AG10803 (cell line): ENCODE results near the gene LRRC36.

ENCODE experiments used
- DNase-seq: peaks from one replicate; pipeline ENCODE4 v3.0.0; 2010; ENCODE audit warnings: low read depth
- H3K4me3 ChIP-seq: 2 replicates; pipeline ENCODE4 v1.5.1; 2011; ENCODE audit warnings: mild to moderate bottlenecking, low read length, control low read depth
- CTCF ChIP-seq: conservative IDR thresholded peaks from 2 replicates; pipeline ENCODE4 v1.5.1; 2011; ENCODE audit warnings: mild to moderate bottlenecking, low read length, control low read depth, inconsistent platforms

LRRC36 gene

DNA sequence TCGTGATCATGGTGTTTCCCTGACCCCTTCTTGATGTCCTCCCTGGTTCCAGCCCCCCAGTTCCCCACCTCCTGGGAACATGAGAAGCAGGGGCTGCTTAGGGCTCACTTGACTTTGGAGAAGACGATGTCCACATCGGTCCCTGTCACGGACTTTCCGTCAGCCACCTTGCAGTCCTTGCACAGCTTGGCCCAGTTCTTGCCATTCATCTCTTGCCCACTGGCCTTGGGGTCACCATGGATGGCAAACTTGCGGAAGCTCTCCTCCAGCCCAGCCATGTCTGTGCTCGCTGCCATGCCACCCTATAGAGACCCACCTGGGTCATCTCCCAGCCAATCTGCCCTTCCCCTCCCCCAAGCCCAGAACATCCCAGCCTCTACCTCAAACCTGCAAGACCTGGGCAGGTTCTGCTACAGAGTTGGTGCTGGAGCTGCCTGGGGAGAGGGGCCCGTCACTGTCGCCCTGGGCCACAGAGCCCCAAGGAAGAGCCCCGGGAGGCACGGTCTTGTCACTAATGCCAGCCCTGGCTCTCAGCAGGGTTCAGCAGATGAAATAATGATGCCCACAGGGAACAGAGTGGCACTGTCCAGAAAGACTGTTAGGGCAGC lies 64.3 kb downstream of the LRRC36 start:
- DNase-seq, result no peak
- TF ChIP-seq CTCF, result no peak

DNA sequence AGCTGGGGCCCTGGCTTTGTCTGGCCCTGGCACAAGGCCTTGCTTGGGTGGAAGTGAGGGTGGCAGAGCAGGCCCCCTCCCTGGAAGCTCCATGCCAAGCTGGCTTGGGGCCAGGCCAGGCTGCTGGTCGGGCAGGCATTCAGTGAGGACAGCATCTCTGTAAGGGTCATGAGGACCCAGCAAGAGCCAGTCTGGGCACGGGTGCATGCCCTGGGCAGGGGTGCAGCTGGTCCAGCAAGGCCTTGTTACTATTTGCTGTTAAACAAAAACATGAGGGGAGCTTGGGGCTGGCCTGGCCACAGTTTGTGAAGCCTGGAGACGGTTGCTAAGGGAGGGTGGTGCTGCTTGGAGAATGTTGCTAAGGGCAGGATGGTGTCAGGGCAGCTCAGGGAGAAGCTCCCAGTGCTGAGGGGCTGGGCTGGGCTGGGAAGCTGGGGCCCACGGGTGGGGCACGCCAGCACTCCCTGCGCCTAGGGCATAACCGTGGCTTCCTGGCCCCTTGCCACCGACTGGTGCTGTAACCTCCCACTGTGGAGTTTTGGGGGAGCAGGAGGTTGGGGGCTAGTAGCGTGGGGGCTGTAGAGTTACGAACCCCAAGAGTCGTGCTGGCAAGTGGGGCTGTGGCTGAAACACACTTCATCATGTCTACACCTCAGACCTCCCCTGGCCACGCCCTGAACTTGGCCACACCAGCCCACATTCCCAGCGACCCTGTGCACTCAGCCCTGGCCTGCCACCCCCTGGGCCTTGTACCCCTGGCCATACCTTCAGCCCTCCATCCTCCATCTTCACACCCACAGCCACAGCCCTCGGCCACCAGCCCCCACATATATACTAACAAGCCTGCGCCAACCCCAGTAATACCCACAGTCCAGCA lies 65.0 kb downstream of the LRRC36 start:
- DNase-seq, result peak; percentile 31
- TF ChIP-seq CTCF, result no peak
- H3K4me3 ChIP-seq, result no peak overlapping the region

More for the DNA sequence above, 64.3 kb downstream of the LRRC36 start:
- no peak overlapping the region for H3K4me3 ChIP-seq

DNA sequence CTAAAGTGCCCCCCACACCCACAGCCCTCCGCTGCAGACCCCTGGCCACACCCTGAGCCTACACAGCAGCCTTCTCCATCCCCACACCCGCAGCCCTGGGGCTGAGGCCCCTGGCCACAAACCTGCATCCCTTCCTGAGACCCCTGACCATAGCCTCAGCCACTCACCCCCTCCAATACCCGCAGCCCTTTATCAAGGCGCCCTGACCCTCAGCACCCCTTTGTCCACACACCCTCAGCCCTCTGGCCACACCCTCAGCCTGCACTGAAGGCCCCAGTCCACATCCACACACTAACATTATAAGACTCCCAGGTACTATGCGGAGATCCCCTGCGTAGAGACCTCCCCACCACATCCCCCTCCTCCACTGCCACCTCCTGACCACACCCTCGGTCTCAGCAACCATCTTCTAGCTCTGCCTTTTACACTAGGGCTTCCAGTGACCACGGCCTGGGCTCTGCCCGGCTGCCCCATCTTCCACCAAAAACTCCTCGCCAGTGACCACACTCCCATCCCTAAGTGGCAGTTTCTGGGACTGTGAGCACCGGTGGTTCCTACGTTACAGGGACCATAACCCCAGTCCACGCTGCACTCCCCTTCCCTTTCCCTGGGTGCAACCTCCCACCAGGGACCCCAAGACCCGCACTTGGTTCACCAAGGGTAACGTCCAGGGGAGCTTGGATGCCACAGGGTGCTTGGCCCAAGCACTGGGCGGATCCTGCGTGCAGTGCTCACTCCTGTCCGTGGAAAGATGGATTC lies 65.9 kb downstream of the LRRC36 start:
- no peak for TF ChIP-seq CTCF
- H3K4me3 ChIP-seq, result peak overlapping the region; percentile 39; the same call in 1 of the 2 replicates
- DNase-seq, result no peak

GRCh38 chr16:67393111-67393787 lies 66.6 kb downstream of the LRRC36 start, which contains the start of gene TPPP3:
TSS of gene TPPP3 (minus strand) at chr16:67393498. CDS start at chr16:67391111, 2,387 bp downstream.
- peak; percentile 69 for DNase-seq
- TF ChIP-seq CTCF, result peak; percentile 61
- H3K4me3 ChIP-seq, result peak within 1 kb of the TSS; percentile 39

DNA sequence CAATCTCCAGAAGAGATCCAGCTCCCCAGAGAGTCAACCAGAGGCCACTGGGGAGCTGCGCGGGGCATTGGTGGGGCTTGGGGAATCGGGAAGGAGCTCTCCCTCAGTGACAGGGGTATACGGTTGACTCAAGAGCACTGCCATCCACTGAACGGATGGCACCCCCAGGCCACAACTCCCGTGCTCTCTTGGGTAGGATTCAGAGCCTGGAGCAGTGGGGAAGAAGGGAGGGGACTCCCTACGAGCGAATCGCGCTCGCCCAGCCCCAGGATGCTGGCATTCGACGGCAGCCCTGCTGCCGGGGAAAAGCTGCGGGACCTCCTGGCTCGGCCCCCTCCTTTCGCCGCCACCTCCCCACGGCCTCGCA lies 67.2 kb downstream of the LRRC36 start:
- H3K4me3 ChIP-seq, result peak overlapping the region; percentile 39

More for the DNA sequence above, 67.2 kb downstream of the LRRC36 start:
- no peak for TF ChIP-seq CTCF
- DNase-seq, result no peak
